Activated CD8-positive, alpha-beta T cell treated with anti-CD3 and anti-CD28 coated beads, Interleukin-2, amount 10 ng/mL, durations not matched to agents 7 days and 5 days (primary cell): ENCODE measurements around the gene ATP2C1. TPM values are rescaled to one million over a fixed set of nuclear protein-coding genes. Genes with fewer than 3 reads are reported as not detected.
A peak's percentile ranks its signal among the peaks of the same experiment; 100 is the strongest.

ENCODE experiments used
- ATAC-seq: fragments of 150-1000 bp; cut with Tn5 transposase; one replicate; pipeline ENCODE4 v1.10.0; 2021; ENCODE audit warnings: moderate library complexity
- CTCF ChIA-PET: fragments of 350-600 bp; sonication (Branson Sonifier 250); formaldehyde crosslinking; loops from one replicate; lab custom pipeline; 2021; ENCODE audit warnings: antibody characterized with exemption; lab: Charles Lee
- POLR2A ChIA-PET: fragments of 350-600 bp; sonication (Branson Sonifier 250); formaldehyde crosslinking; loops from one replicate; lab custom pipeline; 2021; ENCODE audit warnings: antibody characterized with exemption; lab: Charles Lee
- DNase-seq: peaks from one replicate; pipeline ENCODE4 v3.0.0-alpha.2; 2020
- H3K27ac Mint-ChIP-seq: one replicate; pipeline ENCODE4 v1.8.0; 2021; ENCODE audit warnings: mild to moderate bottlenecking, mixed read lengths
- H3K27me3 Mint-ChIP-seq: one replicate; pipeline ENCODE4 v1.8.0; 2021; ENCODE audit warnings: low read depth, mixed read lengths
- H3K36me3 Mint-ChIP-seq: one replicate; pipeline ENCODE4 v1.8.0; 2021; ENCODE audit warnings: low read depth, mixed read lengths
- H3K4me1 Mint-ChIP-seq: one replicate; pipeline ENCODE4 v1.8.0; 2021; ENCODE audit warnings: low read depth, mixed read lengths
- H3K4me3 Mint-ChIP-seq: one replicate; pipeline ENCODE4 v1.8.0; 2021; ENCODE audit warnings: mild to moderate bottlenecking, mixed read lengths
- H3K9me3 Mint-ChIP-seq: one replicate; pipeline ENCODE4 v1.8.0; 2022; ENCODE audit warnings: mixed read lengths; ENCODE audit not compliant: insufficient read depth
- total RNA-seq, 2 experiments: library from RNA; stranded (reverse); gene quantifications; one replicate each; pipeline ENCODE4 v1.2.3, GENCODE V29; 2021

Gene ATP2C1
- total RNA-seq, 2 experiments from 2014 or later: 45.5 to 52.7 TPM

DNA sequence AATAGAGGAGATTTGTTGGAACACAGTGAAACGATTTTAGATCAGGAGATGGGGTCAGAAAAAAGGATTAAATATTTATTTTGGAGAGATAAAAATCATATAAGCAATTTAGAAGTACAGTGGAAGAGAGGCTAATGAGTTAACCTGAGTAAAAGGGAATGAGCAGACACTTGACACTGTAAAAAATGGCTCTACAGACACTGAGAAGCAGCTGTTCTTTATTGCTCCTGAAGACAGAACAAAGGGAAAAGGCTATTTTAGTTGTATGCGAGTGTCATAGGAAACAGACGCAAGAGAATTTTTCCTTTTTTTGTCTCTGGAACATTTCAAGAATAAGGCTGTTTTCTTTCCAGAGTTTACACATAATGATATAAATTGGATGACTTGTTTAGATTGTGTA is 98.5 kb downstream of the ATP2C1 start:
- Mint-ChIP-seq H3K36me3 (peaks cover 15% of the 10 kb centered on the region), H3K4me1 (no peaks in the 10 kb centered on the region), H3K27me3 (no peaks in the 10 kb centered on the region), H3K4me3 (no peak overlapping the region), H3K27ac (no peak overlapping the region), H3K9me3 (no peaks in the 10 kb centered on the region)
- POLR2A ChIA-PET: no interaction called here
- ATAC-seq (no peak), DNase-seq (no peak)
- CTCF ChIA-PET: interaction anchor here (1.3 kb wide), 1 partner anchor 13 kb away, joined by 3 read pairs; no protein-coding TSS in a partner anchor

GRCh38 chr3:130997289-130997688 is 103.4 kb downstream of the ATP2C1 start:
- POLR2A ChIA-PET: no interaction called here
- Mint-ChIP-seq H3K9me3 (no peaks in the 10 kb centered on the region), H3K27ac (no peak overlapping the region), H3K36me3 (peaks cover 27% of the 10 kb centered on the region), H3K4me3 (no peak overlapping the region), H3K4me1 (no peaks in the 10 kb centered on the region), H3K27me3 (no peaks in the 10 kb centered on the region)
- DNase-seq (no peak), ATAC-seq (no peak)
- CTCF ChIA-PET: no interaction called here

- ChIA-PET CTCF (no interaction called here), POLR2A (no interaction called here)
- no peak overlapping the region for H3K27ac Mint-ChIP-seq
These were observed 107.2 kb downstream of the ATP2C1 start for GRCh38 chr3:131001071-131001470.

DNA sequence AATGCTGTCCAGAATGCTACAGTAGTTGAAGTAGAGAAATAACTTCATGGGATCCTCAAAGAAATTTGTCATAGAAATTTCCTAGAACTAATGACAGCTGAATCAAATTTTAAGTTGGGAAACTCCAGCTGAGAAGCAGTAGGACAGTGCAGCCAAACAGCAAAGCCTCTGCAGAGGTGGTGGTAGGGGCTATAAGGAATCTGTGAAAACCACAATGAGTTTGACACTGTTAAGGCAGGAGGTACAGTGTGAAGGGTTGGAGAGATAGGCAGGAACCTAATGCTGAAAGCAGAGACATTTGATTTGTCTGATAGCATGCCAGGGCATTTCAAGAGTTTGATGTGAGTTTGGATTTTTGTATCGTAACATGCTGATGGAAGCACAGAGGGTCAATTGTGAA is 110.7 kb downstream of the ATP2C1 start:
- CTCF ChIA-PET: interaction anchor here (1.2 kb wide), 1 partner anchor 11 kb away, joined by 3 read pairs; no protein-coding TSS in a partner anchor
- peaks cover 11% of the 10 kb centered on the region for H3K4me1 Mint-ChIP-seq

More at GRCh38 chr3:131001071-131001470, 107.2 kb downstream of the ATP2C1 start:
- Mint-ChIP-seq H3K27me3 (no peaks in the 10 kb centered on the region), H3K36me3 (peaks cover 52% of the 10 kb centered on the region), H3K4me1 (peaks cover 11% of the 10 kb centered on the region), H3K4me3 (no peak overlapping the region), H3K9me3 (no peaks in the 10 kb centered on the region)
- no peak for ATAC-seq
- no peak for DNase-seq

GRCh38 chr3:131007256-131007655 is 113.4 kb downstream of the ATP2C1 start:
- ATAC-seq (no peak), DNase-seq (no peak)
- no peaks in the 10 kb centered on the region for H3K9me3 Mint-ChIP-seq
- no peaks in the 10 kb centered on the region for H3K27me3 Mint-ChIP-seq
- H3K4me3 Mint-ChIP-seq: no peak overlapping the region
- H3K36me3 Mint-ChIP-seq: peaks cover 50% of the 10 kb centered on the region
- CTCF ChIA-PET: no interaction called here
- H3K27ac Mint-ChIP-seq: no peak overlapping the region
- POLR2A ChIA-PET: interaction anchor here (0.7 to 2.1 kb wide), 3 partner anchors 10 to 19 kb away, joined by 3 to 7 read pairs (median 3); partner anchors contain the start of genes ASTE1 and NEK11
- H3K4me1 Mint-ChIP-seq: peaks cover 11% of the 10 kb centered on the region

More for the DNA sequence above, 110.7 kb downstream of the ATP2C1 start:
- Mint-ChIP-seq H3K36me3 (peaks cover 53% of the 10 kb centered on the region), H3K27ac (peak overlapping the region; percentile 35), H3K27me3 (no peaks in the 10 kb centered on the region), H3K4me3 (no peak overlapping the region), H3K9me3 (no peaks in the 10 kb centered on the region)
- DNase-seq (no peak), ATAC-seq (no peak)
- POLR2A ChIA-PET: no interaction called here

- H3K27ac Mint-ChIP-seq: no peak overlapping the region
These were observed 113.9 kb downstream of the ATP2C1 start for GRCh38 chr3:131007782-131008181.

DNA sequence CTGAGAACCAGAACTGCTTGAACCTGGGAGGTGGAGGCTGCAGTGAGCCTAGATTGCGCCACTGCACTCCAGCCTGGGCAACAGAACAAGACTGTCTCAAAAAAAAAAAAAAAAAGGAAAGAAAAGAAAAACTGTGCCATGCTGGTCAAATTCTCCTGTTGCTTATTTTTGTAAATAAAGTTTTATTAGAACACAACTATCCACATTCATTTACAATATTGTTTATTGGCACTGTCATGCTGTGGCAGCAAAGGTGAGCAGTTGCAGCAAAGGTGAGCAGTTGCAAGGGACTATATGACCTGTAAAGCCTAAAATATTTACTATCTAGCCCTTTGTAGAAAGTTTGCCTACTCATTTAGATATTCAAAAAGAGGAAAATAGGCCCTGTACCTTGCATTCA is 114.4 kb downstream of the ATP2C1 start:
- H3K36me3 Mint-ChIP-seq: peaks cover 49% of the 10 kb centered on the region
- H3K4me3 Mint-ChIP-seq: no peak overlapping the region
- DNase-seq (no peak), ATAC-seq (no peak)
- H3K27me3 Mint-ChIP-seq: no peaks in the 10 kb centered on the region
- H3K4me1 Mint-ChIP-seq: peaks cover 11% of the 10 kb centered on the region
- no peaks in the 10 kb centered on the region for H3K9me3 Mint-ChIP-seq
- H3K27ac Mint-ChIP-seq: no peak overlapping the region
- ChIA-PET POLR2A (interaction anchor here (0.7 to 2.1 kb wide), 3 partner anchors 8 to 149 kb away, joined by 3 to 7 read pairs (median 3); partner anchors contain the start of genes ASTE1 and NEK11), CTCF (no interaction called here)

More at GRCh38 chr3:131007782-131008181, 113.9 kb downstream of the ATP2C1 start:
- H3K9me3 Mint-ChIP-seq: no peaks in the 10 kb centered on the region
- ChIA-PET POLR2A (interaction anchor here (0.7 to 2.1 kb wide), 4 partner anchors 9 to 148 kb away, joined by 3 to 7 read pairs (median 3); partner anchors contain the start of genes ASTE1 and NEK11), CTCF (no interaction called here)
- H3K36me3 Mint-ChIP-seq: peaks cover 47% of the 10 kb centered on the region
- no peaks in the 10 kb centered on the region for H3K27me3 Mint-ChIP-seq
- H3K4me1 Mint-ChIP-seq: peaks cover 11% of the 10 kb centered on the region
- ATAC-seq: no peak
- no peak for DNase-seq
- H3K4me3 Mint-ChIP-seq: no peak overlapping the region

DNA sequence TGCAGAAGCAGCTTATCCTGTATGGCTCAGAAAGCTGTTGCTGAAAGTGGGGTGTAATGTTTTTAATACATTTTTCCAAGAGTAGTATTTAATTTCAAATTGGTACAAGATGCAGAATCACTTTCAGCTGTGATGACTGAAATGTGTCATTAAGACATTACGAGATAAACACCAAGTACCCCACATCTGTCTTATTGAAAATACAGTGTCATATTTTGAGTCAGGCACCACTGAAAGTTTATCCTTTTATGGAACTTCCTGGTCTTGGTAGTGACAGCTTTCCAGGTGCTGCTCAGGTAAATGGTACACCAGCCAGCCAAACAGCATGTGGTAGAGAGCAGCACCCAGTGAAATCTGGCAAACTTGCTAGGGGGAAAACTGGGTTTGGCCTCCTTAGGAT is 115.8 kb downstream of the ATP2C1 start:
- peaks cover 2% of the 10 kb centered on the region for H3K4me1 Mint-ChIP-seq
- CTCF ChIA-PET: no interaction called here
- no peak overlapping the region for H3K4me3 Mint-ChIP-seq
- H3K27me3 Mint-ChIP-seq: no peaks in the 10 kb centered on the region
- POLR2A ChIA-PET: no interaction called here
- DNase-seq (no peak), ATAC-seq (no peak)
- H3K9me3 Mint-ChIP-seq: no peaks in the 10 kb centered on the region
- H3K27ac Mint-ChIP-seq: no peak overlapping the region
- peaks cover 50% of the 10 kb centered on the region for H3K36me3 Mint-ChIP-seq

GRCh38 chr3:131018970-131019369 is 125.1 kb downstream of the ATP2C1 start:
- Mint-ChIP-seq H3K27me3 (no peaks in the 10 kb centered on the region), H3K9me3 (no peaks in the 10 kb centered on the region), H3K27ac (no peak overlapping the region), H3K4me3 (no peak overlapping the region), H3K36me3 (peaks cover 50% of the 10 kb centered on the region), H3K4me1 (peaks cover 27% of the 10 kb centered on the region)
- ChIA-PET POLR2A (no interaction called here), CTCF (interaction anchor here (2.2 kb wide), 1 partner anchor 14 kb away, joined by 5 read pairs; no protein-coding TSS in a partner anchor)
- ATAC-seq (no peak), DNase-seq (no peak)

DNA sequence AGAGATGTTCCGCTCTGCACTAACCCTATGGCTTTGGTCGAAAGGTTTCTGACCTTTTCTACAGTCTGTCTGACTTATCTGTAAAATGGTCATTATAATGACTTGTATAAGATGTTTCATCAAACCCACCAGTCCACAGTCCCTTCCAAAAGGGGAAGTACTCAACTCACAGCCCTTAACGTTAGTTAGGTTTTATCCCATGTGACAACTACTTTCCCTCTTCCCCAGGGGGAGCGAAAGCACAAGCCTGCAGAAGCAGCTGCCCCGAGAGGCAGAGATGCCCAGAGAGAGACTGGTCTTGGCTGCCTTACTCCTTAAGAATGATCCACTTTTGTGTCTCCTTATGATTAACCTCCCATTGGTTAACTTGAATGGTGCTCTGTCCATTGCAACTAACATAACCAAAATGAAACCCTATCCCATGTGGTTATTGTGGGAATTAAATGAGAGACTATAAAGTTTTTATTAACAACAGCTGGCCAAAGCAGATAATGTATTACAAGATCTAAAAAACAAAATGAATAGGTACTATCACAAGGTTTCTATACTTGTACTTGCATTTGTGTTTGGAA is 126.3 kb downstream of the ATP2C1 start:
- POLR2A ChIA-PET: interaction anchor here (1.2 kb wide), 1 partner anchor 127 kb away, joined by 4 read pairs; no protein-coding TSS in a partner anchor
- Mint-ChIP-seq H3K9me3 (no peaks in the 10 kb centered on the region), H3K27ac (no peak overlapping the region), H3K4me3 (no peak overlapping the region), H3K36me3 (peaks cover 50% of the 10 kb centered on the region), H3K4me1 (peaks cover 39% of the 10 kb centered on the region), H3K27me3 (no peaks in the 10 kb centered on the region)
- CTCF ChIA-PET: interaction anchor here (2.2 kb wide), 1 partner anchor 13 kb away, joined by 5 read pairs; no protein-coding TSS in a partner anchor
- no peak for ATAC-seq
- no peak for DNase-seq

- Mint-ChIP-seq H3K4me1 (peaks cover 49% of the 10 kb centered on the region), H3K27me3 (no peaks in the 10 kb centered on the region), H3K9me3 (no peaks in the 10 kb centered on the region), H3K36me3 (peaks cover 34% of the 10 kb centered on the region), H3K27ac (peak overlapping the region; percentile 96), H3K4me3 (peak overlapping the region; percentile 82)
- ChIA-PET CTCF (interaction anchor here (1.1 to 3.5 kb wide), 4 partner anchors 9 to 478 kb away, joined by 3 to 26 read pairs (median 6); partner anchors contain the start of gene ATP2C1), POLR2A (interaction anchor here (0.7 to 4.3 kb wide), 5 partner anchors 9 to 1525 kb away, joined by 3 to 25 read pairs (median 5); partner anchors contain the start of gene ATP2C1)
- ATAC-seq (no peak), DNase-seq (no peak)
These were observed 131.7 kb downstream of the ATP2C1 start for GRCh38 chr3:131025539-131025938.
